Mucosa of descending colon (tissue), 3 donors: Measurements from ENCODE around the gene TTC1. TPM values are rescaled to one million over a fixed set of nuclear protein-coding genes. Genes with fewer than 3 reads are reported as not detected.
A peak's percentile ranks its signal among the peaks of the same experiment; 100 is the strongest.

Source experiments
- ATAC-seq: fragments of 200-7000 bp; cut with Tn5 transposase; one replicate; pipeline ENCODE4 v1.9.1; 2020; ENCODE audit warnings: mild to moderate bottlenecking, moderate library complexity
- DNase-seq, 3 donors: peaks; one replicate each; pipeline ENCODE4 v3.0.0-alpha.2; 2020
- H3K36me3 ChIP-seq: fragments of 200-600 bp; one replicate; pipeline ENCODE4 v1.8.0; 2021; ENCODE audit warnings: low read depth, mild to moderate bottlenecking
- H3K4me1 ChIP-seq: fragments of 200-600 bp; one replicate; pipeline ENCODE4 v1.8.0; 2021; ENCODE audit warnings: low read depth, mild to moderate bottlenecking
- H3K4me3 ChIP-seq: fragments of 200-600 bp; one replicate; pipeline ENCODE4 v1.8.0; 2021; ENCODE audit warnings: mild to moderate bottlenecking
- H3K9me3 ChIP-seq: fragments of 200-600 bp; one replicate; pipeline ENCODE4 v1.8.0; 2021; ENCODE audit warnings: mild to moderate bottlenecking
- intact Hi-C, 2 donors: fragments of 100-400 bp; cut with DNase I in 1 of 2; cut with micrococcal nuclease in 1 of 2; formaldehyde crosslinking; loops; one replicate each; pipeline versions ENCODE4 v1.11.0 to v1.11.1; 2022; cut with DNase I, micrococcal nuclease
- total RNA-seq, 3 donors: library from RNA; stranded (reverse); fragmentation: NEBNext Ultra II Directional in 2 of 3; extraction: Animal tissue kit (Norgen Biotek cat#: 25700) in 2 of 3; gene quantifications; one replicate each; pipeline versions ENCODE4 v1.2.1 to v1.2.4, GENCODE V29; 2021 to 2023
- TF ChIP-seq, protein P1 (sequence below): fragments of 200-600 bp; IDR thresholded peaks from one replicate; pipeline ENCODE4 v1.8.0; 2022; ENCODE audit warnings: antibody characterized with exemption, mild to moderate bottlenecking
- donor health status: DM: no; HTN: no; CAD: no; lungs with moderate emphysema.
- donor health status: DM: no; HTN: no; CAD: no.
- donor health status: DM: no; HTN: yes; CAD: no.

Gene TTC1
- total RNA-seq, 3 donors from 2014 or later: 42.6 to 54.7 (median 46.6) TPM

DNA sequence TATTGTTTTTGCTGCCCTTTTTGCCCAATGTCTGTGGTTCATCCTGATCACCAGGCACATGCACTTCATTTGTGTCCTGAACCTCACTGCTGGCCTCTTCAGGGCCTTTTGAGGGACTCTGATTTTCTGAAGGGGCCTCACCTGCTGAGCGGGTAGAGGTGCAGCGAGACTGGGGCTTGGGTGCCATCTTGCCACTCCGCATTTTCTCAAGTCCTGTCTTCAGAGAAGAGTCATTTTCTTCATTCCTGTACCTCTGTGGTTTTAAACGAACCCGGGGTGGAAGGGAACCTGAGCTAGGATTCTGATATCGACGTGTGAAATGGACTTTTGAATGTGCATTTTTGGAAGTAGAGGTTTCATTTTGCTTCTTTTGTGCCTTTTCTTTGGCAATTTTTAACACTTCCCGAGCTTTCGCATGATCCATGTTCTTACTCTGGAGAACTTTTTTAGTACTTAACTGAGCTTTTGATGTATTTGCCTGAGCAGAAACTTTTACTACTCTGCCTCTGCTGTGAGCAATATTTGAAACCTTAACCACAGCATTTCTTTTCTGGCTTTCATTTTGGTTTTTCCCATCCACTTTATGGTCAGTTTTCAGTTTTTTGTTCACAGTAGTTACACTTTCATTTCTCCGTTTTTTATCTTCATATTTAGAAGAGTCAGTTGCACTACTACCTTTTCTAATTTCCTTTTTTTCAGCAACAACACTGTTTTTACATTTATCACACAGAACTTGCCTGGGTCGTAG lies 84.2 kb downstream of the TTC1 start:
- TF ChIP-seq, protein P1, sequence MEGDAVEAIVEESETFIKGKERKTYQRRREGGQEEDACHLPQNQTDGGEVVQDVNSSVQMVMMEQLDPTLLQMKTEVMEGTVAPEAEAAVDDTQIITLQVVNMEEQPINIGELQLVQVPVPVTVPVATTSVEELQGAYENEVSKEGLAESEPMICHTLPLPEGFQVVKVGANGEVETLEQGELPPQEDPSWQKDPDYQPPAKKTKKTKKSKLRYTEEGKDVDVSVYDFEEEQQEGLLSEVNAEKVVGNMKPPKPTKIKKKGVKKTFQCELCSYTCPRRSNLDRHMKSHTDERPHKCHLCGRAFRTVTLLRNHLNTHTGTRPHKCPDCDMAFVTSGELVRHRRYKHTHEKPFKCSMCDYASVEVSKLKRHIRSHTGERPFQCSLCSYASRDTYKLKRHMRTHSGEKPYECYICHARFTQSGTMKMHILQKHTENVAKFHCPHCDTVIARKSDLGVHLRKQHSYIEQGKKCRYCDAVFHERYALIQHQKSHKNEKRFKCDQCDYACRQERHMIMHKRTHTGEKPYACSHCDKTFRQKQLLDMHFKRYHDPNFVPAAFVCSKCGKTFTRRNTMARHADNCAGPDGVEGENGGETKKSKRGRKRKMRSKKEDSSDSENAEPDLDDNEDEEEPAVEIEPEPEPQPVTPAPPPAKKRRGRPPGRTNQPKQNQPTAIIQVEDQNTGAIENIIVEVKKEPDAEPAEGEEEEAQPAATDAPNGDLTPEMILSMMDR: no peak
- intact Hi-C loops: no loop called here
- H3K9me3 ChIP-seq: no peaks in the 10 kb centered on the region
- ATAC-seq (no peak), DNase-seq (no peak)
- H3K4me1 ChIP-seq: peaks cover under 1% of the 10 kb centered on the region
- peaks cover 7% of the 10 kb centered on the region for H3K36me3 ChIP-seq
- no peak overlapping the region for H3K4me3 ChIP-seq

DNA sequence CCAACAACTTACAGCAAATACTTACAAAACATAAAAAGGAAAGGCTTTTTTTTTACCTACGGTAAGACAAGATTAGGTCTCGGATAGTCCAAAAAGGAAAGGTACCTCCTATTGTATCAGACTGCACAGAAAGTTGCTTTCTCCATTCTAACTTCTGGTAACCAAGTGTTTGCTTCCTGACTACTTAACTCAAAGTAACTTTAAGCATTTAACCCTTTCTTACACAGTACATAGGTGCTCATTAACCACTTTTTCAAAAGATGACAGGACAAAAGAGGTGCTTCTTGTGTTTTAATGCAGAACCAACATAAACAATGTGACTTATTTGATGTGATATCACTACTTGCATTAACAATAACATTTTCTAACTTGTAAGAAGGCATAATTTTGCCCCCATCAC lies 87.2 kb downstream of the TTC1 start:
- intact Hi-C loops: no loop called here
- H3K9me3 ChIP-seq: no peaks in the 10 kb centered on the region
- H3K4me3 ChIP-seq: no peak overlapping the region
- H3K36me3 ChIP-seq: peaks cover 7% of the 10 kb centered on the region
- no peaks in the 10 kb centered on the region for H3K4me1 ChIP-seq
- TF ChIP-seq, protein P1: no peak
- ATAC-seq (no peak), DNase-seq (no peak)

DNA sequence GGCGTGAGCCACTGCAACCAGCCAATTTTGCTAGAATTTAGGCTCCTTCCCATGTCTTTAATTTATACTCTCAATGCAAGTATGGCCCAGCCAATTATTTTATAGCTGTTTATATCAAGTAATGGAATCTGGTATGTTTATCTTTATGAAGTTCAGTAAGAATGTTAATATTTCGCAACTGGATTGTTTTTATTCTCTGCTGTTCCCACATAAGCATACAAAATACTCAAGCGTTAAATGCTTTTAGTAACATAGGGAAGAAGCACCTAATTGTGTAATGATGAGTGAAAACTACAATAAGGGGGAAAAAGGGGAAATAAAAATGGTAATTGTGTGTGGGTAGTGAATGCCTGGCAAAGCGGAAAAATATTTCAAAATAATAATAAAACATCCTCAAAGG lies 89.1 kb downstream of the TTC1 start:
- H3K9me3 ChIP-seq: no peaks in the 10 kb centered on the region
- ATAC-seq: no peak
- peaks cover under 1% of the 10 kb centered on the region for H3K4me1 ChIP-seq
- intact Hi-C loops: no loop called here
- TF ChIP-seq, protein P1: no peak
- H3K36me3 ChIP-seq: peaks cover 7% of the 10 kb centered on the region
- H3K4me3 ChIP-seq: no peak overlapping the region
- DNase-seq: no peak

GRCh38 chr5:160105686-160106360 lies 96.9 kb downstream of the TTC1 start:
- ATAC-seq (peak; percentile 89), DNase-seq (no peak)
- Histone ChIP-seq H3K36me3 (no peaks in the 10 kb centered on the region), H3K9me3 (no peaks in the 10 kb centered on the region), H3K4me3 (no peak overlapping the region), H3K4me1 (peaks cover 24% of the 10 kb centered on the region)
- intact Hi-C loops: no loop called here
- TF ChIP-seq, protein P1: no peak

- intact Hi-C loops: no loop called here
- DNase-seq (no peak), ATAC-seq (no peak)
- Histone ChIP-seq H3K4me3 (no peak overlapping the region), H3K36me3 (no peaks in the 10 kb centered on the region), H3K4me1 (peaks cover 22% of the 10 kb centered on the region), H3K9me3 (no peaks in the 10 kb centered on the region)
- TF ChIP-seq, protein P1: no peak
These were observed 99.2 kb downstream of the TTC1 start for GRCh38 chr5:160108124-160108523.

Other genes with a start within 250 kb of the TTC1 start
- under 1 TPM; 0.51 to 0.89 (median 0.69) TPM for gene ADRA1B, start 92.7 kb upstream of the TTC1 start, total RNA-seq
- 10 to 100 TPM; 37.6 to 52.8 (median 41.3) TPM for gene PWWP2A, start 110.3 kb downstream of the TTC1 start, total RNA-seq
- gene FABP6, start 220.4 kb downstream of the TTC1 start, total RNA-seq: not detected